ENCODE measurements around the gene PCDHB14.

- TF ChIP-seq CTCF (IDR thresholded peaks at IDR 0.05) (no peak), POLR2A (IDR thresholded peaks at IDR 0.05) (no peak)
These were observed 35.3 kb downstream of the PCDHB14 start for GRCh38 chr5:141258464-141258863.
